Mucosa of stomach (tissue), 1 donor: ENCODE results near the gene RSRC1.
"Not testable (repeated sequence)": the region's sequence is repeated elsewhere in the genome, so short reads cannot be mapped to it uniquely, and the experiment has no call there.

Experiments
- H3K27me3 ChIP-seq: one replicate; pipeline ENCODE4 v1.7.0; 2013; ENCODE audit warnings: mild to moderate bottlenecking, low read length; ENCODE audit not compliant: control insufficient read depth, insufficient read depth
- H3K36me3 ChIP-seq: one replicate; pipeline ENCODE4 v1.7.0; 2013; ENCODE audit warnings: low read length; ENCODE audit not compliant: control insufficient read depth, insufficient read depth
- H3K4me1 ChIP-seq: one replicate; pipeline ENCODE4 v1.7.0; 2013; ENCODE audit warnings: mild to moderate bottlenecking, low read length; ENCODE audit not compliant: control insufficient read depth, insufficient read depth
- H3K4me3 ChIP-seq: one replicate; pipeline ENCODE4 v1.7.0; 2013; ENCODE audit warnings: low read length
- H3K9ac ChIP-seq: one replicate; pipeline ENCODE4 v1.7.0; 2013; ENCODE audit warnings: mild to moderate bottlenecking, low read length, moderate library complexity
- H3K9me3 ChIP-seq: one replicate; pipeline ENCODE4 v1.7.0; 2013; ENCODE audit warnings: mild to moderate bottlenecking, low read length, moderate library complexity; ENCODE audit not compliant: control insufficient read depth
- donor health status: Pancreatic carcinoma.

The RSRC1 gene

GRCh38 chr3:158505117-158505516 is 395.2 kb downstream of the RSRC1 start:
- Histone ChIP-seq H3K27me3 (no peaks in the 10 kb centered on the region), H3K9ac (no peak overlapping the region), H3K4me3 (no peak overlapping the region), H3K4me1 (no peaks in the 10 kb centered on the region), H3K36me3 (no peaks in the 10 kb centered on the region), H3K9me3 (no peaks in the 10 kb centered on the region)

- H3K4me3 ChIP-seq: no peak overlapping the region
- no peaks in the 10 kb centered on the region for H3K27me3 ChIP-seq
- H3K4me1 ChIP-seq: no peaks in the 10 kb centered on the region
- H3K9ac ChIP-seq: no peak overlapping the region
- no peaks in the 10 kb centered on the region for H3K36me3 ChIP-seq
- no peaks in the 10 kb centered on the region for H3K9me3 ChIP-seq
These were observed 396.6 kb downstream of the RSRC1 start for GRCh38 chr3:158506456-158506855.

- Histone ChIP-seq H3K9me3 (no peaks in the 10 kb centered on the region), H3K9ac (no peak overlapping the region), H3K36me3 (no peaks in the 10 kb centered on the region), H3K4me1 (no peaks in the 10 kb centered on the region), H3K27me3 (no peaks in the 10 kb centered on the region), H3K4me3 (no peak overlapping the region)
These were observed 398.6 kb downstream of the RSRC1 start for GRCh38 chr3:158508481-158508880.

- H3K27me3 ChIP-seq: no peaks in the 10 kb centered on the region
- H3K4me3 ChIP-seq: no peak overlapping the region
- no peaks in the 10 kb centered on the region for H3K4me1 ChIP-seq
- no peak overlapping the region for H3K9ac ChIP-seq
- no peaks in the 10 kb centered on the region for H3K36me3 ChIP-seq
- no peaks in the 10 kb centered on the region for H3K9me3 ChIP-seq
These were observed 400.0 kb downstream of the RSRC1 start for GRCh38 chr3:158509891-158510290.

- not testable (repeated sequence) for H3K4me3 ChIP-seq, H3K9ac ChIP-seq, H3K4me1 ChIP-seq, H3K27me3 ChIP-seq, H3K9me3 ChIP-seq, H3K36me3 ChIP-seq
These were observed 406.8 kb downstream of the RSRC1 start for GRCh38 chr3:158516729-158517128.

GRCh38 chr3:158519776-158520175 is 409.9 kb downstream of the RSRC1 start:
- Histone ChIP-seq H3K36me3 (no peaks in the 10 kb centered on the region), H3K4me1 (no peaks in the 10 kb centered on the region), H3K4me3 (no peak overlapping the region), H3K27me3 (no peaks in the 10 kb centered on the region), H3K9ac (no peak overlapping the region), H3K9me3 (no peaks in the 10 kb centered on the region)

- no peaks in the 10 kb centered on the region for H3K36me3 ChIP-seq
- H3K27me3 ChIP-seq: no peaks in the 10 kb centered on the region
- no peaks in the 10 kb centered on the region for H3K4me1 ChIP-seq
- no peak overlapping the region for H3K4me3 ChIP-seq
- no peaks in the 10 kb centered on the region for H3K9me3 ChIP-seq
- no peak overlapping the region for H3K9ac ChIP-seq
These were observed 410.5 kb downstream of the RSRC1 start for GRCh38 chr3:158520433-158520832.

GRCh38 chr3:158522221-158523136 is 412.6 kb downstream of the RSRC1 start:
- no peaks in the 10 kb centered on the region for H3K36me3 ChIP-seq
- no peak overlapping the region for H3K4me3 ChIP-seq
- no peaks in the 10 kb centered on the region for H3K4me1 ChIP-seq
- no peaks in the 10 kb centered on the region for H3K27me3 ChIP-seq
- no peak overlapping the region for H3K9ac ChIP-seq
- no peaks in the 10 kb centered on the region for H3K9me3 ChIP-seq

- no peak overlapping the region for H3K4me3 ChIP-seq
- no peaks in the 10 kb centered on the region for H3K4me1 ChIP-seq
- H3K9me3 ChIP-seq: no peaks in the 10 kb centered on the region
- no peaks in the 10 kb centered on the region for H3K27me3 ChIP-seq
- no peaks in the 10 kb centered on the region for H3K36me3 ChIP-seq
- no peak overlapping the region for H3K9ac ChIP-seq
These were observed 418.3 kb downstream of the RSRC1 start for GRCh38 chr3:158528076-158528674.

GRCh38 chr3:158531334-158531733 is 421.4 kb downstream of the RSRC1 start:
- H3K9ac ChIP-seq: no peak overlapping the region
- H3K4me3 ChIP-seq: no peak overlapping the region
- H3K27me3 ChIP-seq: no peaks in the 10 kb centered on the region
- H3K4me1 ChIP-seq: no peaks in the 10 kb centered on the region
- no peaks in the 10 kb centered on the region for H3K36me3 ChIP-seq
- no peaks in the 10 kb centered on the region for H3K9me3 ChIP-seq

- Histone ChIP-seq H3K9ac (no peak overlapping the region), H3K36me3 (no peaks in the 10 kb centered on the region), H3K4me3 (no peak overlapping the region), H3K27me3 (no peaks in the 10 kb centered on the region), H3K9me3 (no peaks in the 10 kb centered on the region), H3K4me1 (no peaks in the 10 kb centered on the region)
These were observed 422.3 kb downstream of the RSRC1 start for GRCh38 chr3:158532099-158532734.

- no peaks in the 10 kb centered on the region for H3K9me3 ChIP-seq
- no peak overlapping the region for H3K9ac ChIP-seq
- H3K36me3 ChIP-seq: no peaks in the 10 kb centered on the region
- no peak overlapping the region for H3K4me3 ChIP-seq
- H3K4me1 ChIP-seq: no peaks in the 10 kb centered on the region
- H3K27me3 ChIP-seq: no peaks in the 10 kb centered on the region
These were observed 426.0 kb downstream of the RSRC1 start for GRCh38 chr3:158535918-158536317.
